ENCODE measurements around the gene LAD1. TPM values are rescaled to one million over a fixed set of nuclear protein-coding genes. Genes with fewer than 3 reads are reported as not detected.

Gene LAD1, protein sequence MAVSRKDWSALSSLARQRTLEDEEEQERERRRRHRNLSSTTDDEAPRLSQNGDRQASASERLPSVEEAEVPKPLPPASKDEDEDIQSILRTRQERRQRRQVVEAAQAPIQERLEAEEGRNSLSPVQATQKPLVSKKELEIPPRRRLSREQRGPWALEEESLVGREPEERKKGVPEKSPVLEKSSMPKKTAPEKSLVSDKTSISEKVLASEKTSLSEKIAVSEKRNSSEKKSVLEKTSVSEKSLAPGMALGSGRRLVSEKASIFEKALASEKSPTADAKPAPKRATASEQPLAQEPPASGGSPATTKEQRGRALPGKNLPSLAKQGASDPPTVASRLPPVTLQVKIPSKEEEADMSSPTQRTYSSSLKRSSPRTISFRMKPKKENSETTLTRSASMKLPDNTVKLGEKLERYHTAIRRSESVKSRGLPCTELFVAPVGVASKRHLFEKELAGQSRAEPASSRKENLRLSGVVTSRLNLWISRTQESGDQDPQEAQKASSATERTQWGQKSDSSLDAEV
- total RNA-seq = not detected in 2 replicates

DNA sequence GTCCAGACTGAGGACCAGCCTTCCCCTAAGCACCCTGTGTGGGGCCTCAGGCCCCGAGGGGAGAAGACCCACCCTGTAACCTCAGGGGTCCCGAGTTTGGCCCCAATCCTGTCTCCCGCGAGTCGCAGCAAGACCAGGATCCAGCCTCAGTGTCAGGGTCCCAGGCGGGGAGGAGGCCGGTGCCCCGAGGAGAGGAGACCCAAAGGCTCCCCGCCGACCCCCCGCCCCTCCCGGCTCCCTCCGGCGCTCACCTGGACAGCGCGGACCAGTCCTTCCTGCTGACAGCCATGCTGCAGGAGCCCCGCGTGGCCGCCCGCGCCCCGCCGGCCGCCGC lies at the start of gene LAD1:
TSS of gene LAD1 (minus strand) at position 307 of the 334 bp plus-strand sequence. CDS start at position 289, 18 bp downstream.

DNA sequence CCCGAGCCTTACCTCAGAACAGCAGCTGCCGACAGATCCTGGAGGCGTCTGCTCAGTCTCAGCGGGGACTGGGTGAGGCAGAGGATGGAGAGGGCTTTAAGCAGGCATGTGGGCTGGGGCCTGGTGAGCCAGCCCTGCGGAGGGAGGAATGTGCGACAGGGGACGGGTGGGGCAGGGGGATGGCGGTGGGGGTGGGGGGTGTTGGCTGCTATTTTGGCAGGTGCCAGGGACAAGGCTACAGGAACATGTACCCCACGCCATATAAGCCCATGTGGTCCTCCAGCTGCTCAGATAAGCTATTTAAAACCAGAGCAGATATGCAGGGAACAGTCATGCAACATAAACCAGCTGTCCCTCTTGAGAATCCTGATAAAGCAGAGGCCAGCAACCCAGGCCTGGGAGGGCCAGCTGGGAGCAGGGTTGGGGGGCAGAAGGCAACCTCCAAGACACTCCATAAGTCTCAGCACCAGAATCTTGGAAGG lies 21.5 kb downstream of the LAD1 start, which contains the start of gene TNNT2:
TSS of gene TNNT2 (minus strand) at position 70 of the 482 bp plus-strand sequence. CDS start 4,426 bp downstream, outside the sequence.

Other genes starting within 250 kb of the LAD1 start
- gene TMEM9, start 244.8 kb downstream of the LAD1 start, total RNA-seq = 38.1 and 41.7 TPM in 2 replicates
- not detected in 2 replicates for gene IGFN1, start 208.5 kb downstream of the LAD1 start, total RNA-seq
- 0.15 TPM in 1 of 2 replicates, not detected in the other for gene PKP1, start 115.8 kb downstream of the LAD1 start, total RNA-seq
- not detected in 2 replicates for gene TNNT2, start 21.6 kb downstream of the LAD1 start, total RNA-seq
- not detected in 2 replicates for gene TNNI1, start 22.4 kb upstream of the LAD1 start, total RNA-seq
- 67.6 and 85.6 TPM in 2 replicates for gene PHLDA3, start 69.9 kb upstream of the LAD1 start, total RNA-seq
- gene CSRP1, start 107.8 kb upstream of the LAD1 start, total RNA-seq = 1,218 and 1,227 TPM in 2 replicates
- 41.8 and 45.6 TPM in 2 replicates for gene NAV1, start 139.8 kb upstream of the LAD1 start, total RNA-seq

Data from mammary microvascular endothelial cell (primary cell).